GM12878 (cell line): ENCODE results near the gene RASSF6. TPM values are rescaled to one million over a fixed set of nuclear protein-coding genes. Genes with fewer than 3 reads are reported as not detected.

ENCODE experiments used
- ATAC-seq: fragments of 200-7000 bp; cut with Tn5 transposase; 3 replicates; pipeline ENCODE4 v1.9.1; 2020; ENCODE audit warnings: mild to moderate bottlenecking, moderate library complexity
- BruUV-seq: library from RNA; stranded (reverse); fragments of 400-500 nt; replicated peaks from 2 replicates; lab custom pipeline; 2021; lab: Mats Ljungman, UMichigan
- CTCF ChIA-PET: fragments of 300-600 bp; sonication (Branson Sonifier 250); formaldehyde crosslinking; extraction: SDS; loops from one replicate; lab custom pipeline; 2021; ENCODE audit warnings: inconsistent platforms; lab: Yijun Ruan, JAX
- POLR2A ChIA-PET: fragments of 350-600 bp; formaldehyde crosslinking; extraction: SDS; loops from one replicate; lab custom pipeline; 2021; ENCODE audit warnings: inconsistent platforms; lab: Charles Lee
- RAD21 ChIA-PET: fragments of 300-600 bp; sonication (Branson Sonifier 250); formaldehyde crosslinking; loops from one replicate; lab custom pipeline; 2023; ENCODE audit warnings: antibody characterized with exemption; ENCODE audit not compliant: unreplicated experiment; lab: Charles Lee
- SMC1A ChIA-PET: fragments of 300-600 bp; sonication (Branson Sonifier 250); formaldehyde crosslinking; loops from one replicate; lab custom pipeline; 2023; ENCODE audit not compliant: unreplicated experiment, uncharacterized antibody; lab: Charles Lee
- DNase-seq: peaks from one replicate; pipeline ENCODE4 v3.0.0-alpha.2; 2011; ENCODE audit warnings: low read depth, low spot score
- FAIRE-seq: peaks from 3 replicates; lab custom pipeline; 2011; peaks lifted over from hg19 to GRCh38; lab: Jason Lieb, UNC
- H2AFZ ChIP-seq: 2 replicates; pipeline ENCODE4 v1.6.0; 2011; ENCODE audit warnings: low read depth, low read length, control low read depth; ENCODE audit not compliant: control insufficient read depth
- H3K27ac ChIP-seq: 2 replicates; pipeline ENCODE4 v1.5.1; 2011; ENCODE audit warnings: control low read depth; ENCODE audit not compliant: control insufficient read depth, insufficient read depth
- H3K27me3 ChIP-seq, 2 experiments: replicated peaks in 1 of 2; 2 replicates each; pipeline versions ENCODE4 v1.6.0 to v1.6.1; 2011; ENCODE audit warnings: low read length in 1 of 2; ENCODE audit not compliant: control insufficient read depth in 2 of 2, insufficient read depth in 2 of 2
- H3K36me3 ChIP-seq, 2 experiments: 2 replicates each; pipeline ENCODE4 v1.5.1; 2011; ENCODE audit warnings: low read length in 1 of 2; ENCODE audit not compliant: control insufficient read depth in 2 of 2, insufficient read depth in 2 of 2
- H3K4me1 ChIP-seq: 2 replicates; pipeline ENCODE4 v1.6.1; 2011; ENCODE audit warnings: mild to moderate bottlenecking, low read length, moderate library complexity, mixed read lengths; ENCODE audit not compliant: control insufficient read depth, insufficient read depth
- H3K4me2 ChIP-seq: 2 replicates; pipeline ENCODE4 v1.6.0; 2011; ENCODE audit warnings: control low read depth; ENCODE audit not compliant: control insufficient read depth, insufficient read depth
- H3K4me3 ChIP-seq: fragments of 200-600 bp; sonication (generic); 2 replicates; pipeline ENCODE4 v1.5.1; 2016
- H3K79me2 ChIP-seq: 2 replicates; pipeline ENCODE4 v1.6.0; 2011; ENCODE audit warnings: low read length; ENCODE audit not compliant: control insufficient read depth, insufficient read depth
- H3K9ac ChIP-seq: 2 replicates; pipeline ENCODE4 v1.8.0; 2011; ENCODE audit warnings: low read length, control low read depth, mixed read lengths; ENCODE audit not compliant: control insufficient read depth, insufficient read depth
- H3K9me3 ChIP-seq: replicated peaks from 3 replicates; pipeline ENCODE4 v1.5.1; 2011; ENCODE audit warnings: mild to moderate bottlenecking, low read length; ENCODE audit not compliant: control insufficient read depth, insufficient read depth
- H4K20me1 ChIP-seq: 2 replicates; pipeline ENCODE4 v1.6.0; 2011; ENCODE audit not compliant: control insufficient read depth, insufficient read depth
- BMI1 ChIP-seq: fragments of 450-650 bp; IDR thresholded peaks from 2 replicates; pipeline ENCODE4 v1.6.1; 2016; ENCODE audit warnings: mild to moderate bottlenecking, moderate library complexity, borderline replicate concordance
- CEBPB ChIP-seq, 2 experiments: fragments of 150-350 bp in 1 of 2; IDR thresholded peaks; 2 replicates each; pipeline ENCODE4 v1.6.1; 2012 to 2014; ENCODE audit warnings: low read depth in 2 of 2, low read length in 2 of 2, borderline replicate concordance in 1 of 2, inconsistent platforms in 1 of 2
- DPF2 ChIP-seq: fragments of 450-650 bp; IDR thresholded peaks from 2 replicates; pipeline ENCODE4 v1.6.1; 2017; ENCODE audit warnings: mild to moderate bottlenecking
- FOXK2 ChIP-seq: fragments of 450-650 bp; IDR thresholded peaks from 2 replicates; pipeline ENCODE4 v1.6.1; 2017; ENCODE audit warnings: mild to moderate bottlenecking, moderate library complexity
- GATAD2B ChIP-seq: fragments of 450-650 bp; conservative IDR thresholded peaks from 2 replicates; pipeline ENCODE4 v1.6.1; 2017; ENCODE audit warnings: low read depth, mild to moderate bottlenecking, moderate library complexity
- HDAC2 ChIP-seq: fragments of 200-600 bp; sonication (generic); IDR thresholded peaks from 2 replicates; pipeline ENCODE4 v1.6.1; 2017
- HDGF ChIP-seq: fragments of 450-650 bp; IDR thresholded peaks from 2 replicates; pipeline ENCODE4 v1.6.1; 2016; ENCODE audit warnings: antibody characterized with exemption
- NFIC ChIP-seq: IDR thresholded peaks from 2 replicates; pipeline ENCODE4 v1.6.1; 2012; ENCODE audit warnings: low read depth, mild to moderate bottlenecking, inconsistent platforms, low read length, moderate library complexity
- NR2C1 ChIP-seq: fragments of 450-650 bp; IDR thresholded peaks from 2 replicates; pipeline ENCODE4 v1.6.1; 2017; ENCODE audit warnings: antibody characterized with exemption, mild to moderate bottlenecking, moderate library complexity
- NR2F1 ChIP-seq: fragments of 450-650 bp; conservative IDR thresholded peaks from 2 replicates; pipeline ENCODE4 v1.6.1; 2017; ENCODE audit warnings: mild to moderate bottlenecking
- PBX3 ChIP-seq: IDR thresholded peaks from 2 replicates; pipeline ENCODE4 v1.6.1; 2011; ENCODE audit warnings: mild to moderate bottlenecking, low read depth, low read length, moderate library complexity; ENCODE audit not compliant: insufficient replicate concordance
- RB1 ChIP-seq: fragments of 450-650 bp; formaldehyde crosslinking; IDR thresholded peaks from 2 replicates; pipeline ENCODE4 v1.6.1; 2017; ENCODE audit warnings: mild to moderate bottlenecking, borderline replicate concordance
- RFX5 ChIP-seq: IDR thresholded peaks from 2 replicates; pipeline ENCODE4 v1.6.1; 2011; ENCODE audit warnings: low read depth, low read length, improper control_type of control experiment
- RUNX3 ChIP-seq: IDR thresholded peaks from 2 replicates; pipeline ENCODE4 v1.6.1; 2012; ENCODE audit warnings: low read length, inconsistent platforms
- TCF3 ChIP-seq: IDR thresholded peaks from 2 replicates; pipeline ENCODE4 v1.6.1; 2012; ENCODE audit warnings: low read depth, mild to moderate bottlenecking, low read length, borderline replicate concordance; ENCODE audit not compliant: insufficient read depth
- TCF7 ChIP-seq: IDR thresholded peaks from 2 replicates; pipeline ENCODE4 v1.6.1; 2014; ENCODE audit warnings: antibody characterized with exemption, borderline replicate concordance
- WGBS: methylation state at CpG from one replicate; pipeline ENCODE4 v1.1.6; 2016; ENCODE audit warnings: low lambda C conversion rate; ENCODE audit not compliant: insufficient replicate concordance, insufficient coverage; ENCODE audit errors: missing lambda C conversion rate; 5-methylcytosine and 5-hydroxymethylcytosine counted together
- in situ Hi-C: fragments of 300-500 bp; cut with MboI; formaldehyde crosslinking; loops from 9 replicates; pipeline ENCODE4 v1.14.3; 2018; ENCODE audit warnings: mixed read lengths
- intact Hi-C: fragments of 100-400 bp; cut with micrococcal nuclease; formaldehyde crosslinking; loops from one replicate; pipeline ENCODE4 v1.14.2; 2022; ENCODE audit not compliant: unreplicated experiment
- polyA plus RNA-seq, 11 experiments: library from polyadenylated mRNA; depleted of rRNA in 4 of 11; unstranded in 6 of 11; stranded (reverse) in 5 of 11; fragments of >200 nt; fragmentation: Nextera tagmentation in 4 of 11; fragmentation: Illumina TruSeq in 1 of 11; extraction: Ambion mirVana in 4 of 11; extraction: Trizol in 1 of 11; gene quantifications; 1 replicate in 1 of 11; 2 replicates in 10 of 11; pipeline versions ENCODE4 v1.2.1 to v1.2.3, GENCODE V29; 2011 to 2016; ENCODE audit warnings: inconsistent platforms in 2 of 11, missing spikeins in 2 of 11, low read depth in 1 of 11
- total RNA-seq, 4 experiments: library from RNA; depleted of rRNA in 3 of 4; stranded (reverse); fragments of >200 nt in 3 of 4; fragmentation: Illumina TruSeq in 1 of 4; extraction: Trizol in 1 of 4; gene quantifications; 2 replicates each; pipeline versions ENCODE4 v1.2.1 to v1.2.3, GENCODE V29; 2013 to 2021
- TF ChIP-seq, protein P1 (sequence below): fragments of 450-650 bp; IDR thresholded peaks from 2 replicates; pipeline ENCODE4 v1.6.1; 2017; ENCODE audit warnings: borderline replicate concordance
- TF ChIP-seq, protein P2 (sequence below): IDR thresholded peaks from 2 replicates; pipeline ENCODE4 v1.6.1; 2012; ENCODE audit warnings: low read depth, low read length, improper control_type of control experiment
- TF ChIP-seq, protein P3 (sequence below): fragments of 450-650 bp; IDR thresholded peaks from 2 replicates; pipeline ENCODE4 v1.6.1; 2017; ENCODE audit warnings: low read depth, mild to moderate bottlenecking, moderate library complexity

RASSF6 gene
- total and polyA plus RNA-seq, 10 of the 15 experiments (the other 5 are each of a cell fraction or from before 2014, with no cell fraction given), result 0.28 to 2.9 (median 0.54) TPM

- no peak for TF ChIP-seq RUNX3
- TF ChIP-seq, protein P1, sequence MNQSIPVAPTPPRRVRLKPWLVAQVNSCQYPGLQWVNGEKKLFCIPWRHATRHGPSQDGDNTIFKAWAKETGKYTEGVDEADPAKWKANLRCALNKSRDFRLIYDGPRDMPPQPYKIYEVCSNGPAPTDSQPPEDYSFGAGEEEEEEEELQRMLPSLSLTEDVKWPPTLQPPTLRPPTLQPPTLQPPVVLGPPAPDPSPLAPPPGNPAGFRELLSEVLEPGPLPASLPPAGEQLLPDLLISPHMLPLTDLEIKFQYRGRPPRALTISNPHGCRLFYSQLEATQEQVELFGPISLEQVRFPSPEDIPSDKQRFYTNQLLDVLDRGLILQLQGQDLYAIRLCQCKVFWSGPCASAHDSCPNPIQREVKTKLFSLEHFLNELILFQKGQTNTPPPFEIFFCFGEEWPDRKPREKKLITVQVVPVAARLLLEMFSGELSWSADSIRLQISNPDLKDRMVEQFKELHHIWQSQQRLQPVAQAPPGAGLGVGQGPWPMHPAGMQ, result no peak
- no peak for TF ChIP-seq NR2C1
- no peak for TF ChIP-seq GATAD2B
- TF ChIP-seq HDAC2, result no peak
- no peak for TF ChIP-seq RFX5
- no peak for TF ChIP-seq DPF2
Observed at GRCh38 chr4:73540826-73541225, 79.4 kb downstream of the RASSF6 start (continued).

DNA sequence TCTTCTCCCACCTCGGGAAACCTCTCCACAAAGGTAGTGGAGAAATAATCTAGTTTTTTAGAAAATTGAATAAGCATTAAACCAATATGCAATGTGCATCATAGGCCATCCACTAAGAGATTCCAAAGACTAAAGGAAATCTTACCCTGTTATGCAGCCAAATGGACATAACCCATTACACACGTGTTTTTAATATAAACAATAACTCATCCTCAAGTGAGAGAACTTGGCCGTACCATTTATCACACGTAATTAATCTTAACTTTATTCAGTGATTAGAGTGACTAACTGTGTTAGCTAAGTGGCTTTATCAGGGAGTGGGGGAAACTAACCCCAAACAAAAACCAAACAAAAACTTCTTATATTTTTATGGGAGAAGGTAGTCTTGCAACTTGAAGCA lies 80.8 kb downstream of the RASSF6 start:
- no TSS peak for BruUV-seq
- Histone ChIP-seq H2AFZ (no peak overlapping the region), H3K4me2 (no peak overlapping the region), H3K27ac (no peak overlapping the region), H3K9ac (no peak overlapping the region), H3K4me3 (no peak overlapping the region), H3K79me2 (no peaks in the 10 kb centered on the region), H3K9me3 (no peaks in the 10 kb centered on the region), H4K20me1 (no peaks in the 10 kb centered on the region), H3K27me3 (no peaks in the 10 kb centered on the region), H3K4me1 (peaks cover 5% of the 10 kb centered on the region; the same call in 1 of the 2 replicates), H3K36me3 (no peaks in the 10 kb centered on the region)
- in situ Hi-C loops, result no loop called here
- DNase-seq, result no peak
- CTCF ChIA-PET, result interaction anchor here (0.7 to 1.0 kb wide), 2 partner anchors 13 to 35 kb away, joined by 3 read pairs; no protein-coding TSS in a partner anchor
- FAIRE-seq, result no peak
- POLR2A ChIA-PET, result no interaction called here
- RAD21 ChIA-PET, result no interaction called here
- WGBS, result 66% methylated on average over 4 of the region's 4 CpGs
- SMC1A ChIA-PET, result interaction anchor here (2.0 to 3.9 kb wide), 3 partner anchors 12 to 35 kb away, joined by 6 to 24 read pairs (median 8); no protein-coding TSS in a partner anchor
- intact Hi-C loops, result no loop called here
- no peak for ATAC-seq
- no peak for TF ChIP-seq TCF3
- no peak for TF ChIP-seq RB1
- no peak for TF ChIP-seq CEBPB (IDR thresholded peaks at IDR 0.05; ENCODE audit: borderline replicate concordance in 1 of 2, low read depth in 2 of 2, low read length in 2 of 2)
- TF ChIP-seq, protein P2, sequence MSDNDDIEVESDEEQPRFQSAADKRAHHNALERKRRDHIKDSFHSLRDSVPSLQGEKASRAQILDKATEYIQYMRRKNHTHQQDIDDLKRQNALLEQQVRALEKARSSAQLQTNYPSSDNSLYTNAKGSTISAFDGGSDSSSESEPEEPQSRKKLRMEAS, result no peak
- no peak for TF ChIP-seq TCF7
- no peak for TF ChIP-seq NFIC
- no peak for TF ChIP-seq HDGF
- TF ChIP-seq NR2F1, result no peak
- TF ChIP-seq, protein P3, sequence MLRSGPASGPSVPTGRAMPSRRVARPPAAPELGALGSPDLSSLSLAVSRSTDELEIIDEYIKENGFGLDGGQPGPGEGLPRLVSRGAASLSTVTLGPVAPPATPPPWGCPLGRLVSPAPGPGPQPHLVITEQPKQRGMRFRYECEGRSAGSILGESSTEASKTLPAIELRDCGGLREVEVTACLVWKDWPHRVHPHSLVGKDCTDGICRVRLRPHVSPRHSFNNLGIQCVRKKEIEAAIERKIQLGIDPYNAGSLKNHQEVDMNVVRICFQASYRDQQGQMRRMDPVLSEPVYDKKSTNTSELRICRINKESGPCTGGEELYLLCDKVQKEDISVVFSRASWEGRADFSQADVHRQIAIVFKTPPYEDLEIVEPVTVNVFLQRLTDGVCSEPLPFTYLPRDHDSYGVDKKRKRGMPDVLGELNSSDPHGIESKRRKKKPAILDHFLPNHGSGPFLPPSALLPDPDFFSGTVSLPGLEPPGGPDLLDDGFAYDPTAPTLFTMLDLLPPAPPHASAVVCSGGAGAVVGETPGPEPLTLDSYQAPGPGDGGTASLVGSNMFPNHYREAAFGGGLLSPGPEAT, result no peak
- no peak for TF ChIP-seq BMI1
- no peak for TF ChIP-seq PBX3
- TF ChIP-seq FOXK2, result no peak
